Activated naive CD8-positive, alpha-beta T cell treated with anti-CD3 and anti-CD28 coated beads for 36 hours (primary cell): ENCODE measurements around the gene DHCR24. TPM values are rescaled to one million over a fixed set of nuclear protein-coding genes. Genes with fewer than 3 reads are reported as not detected.
A peak's percentile ranks its signal among the peaks of the same experiment; 100 is the strongest.
"Not testable (repeated sequence)": the region's sequence is repeated elsewhere in the genome, so short reads cannot be mapped to it uniquely, and the experiment has no call there.

Experiments used
- DNase-seq: peaks from one replicate; pipeline ENCODE4 v3.0.0; 2021
- H3K27ac Mint-ChIP-seq: one replicate; pipeline ENCODE4 v1.8.0; 2022; ENCODE audit warnings: mild to moderate bottlenecking, moderate library complexity, mixed read lengths
- H3K27me3 Mint-ChIP-seq: one replicate; pipeline ENCODE4 v1.8.0; 2022; ENCODE audit warnings: mild to moderate bottlenecking, mixed read lengths
- H3K36me3 Mint-ChIP-seq: one replicate; pipeline ENCODE4 v1.8.0; 2021; ENCODE audit warnings: mild to moderate bottlenecking, mixed read lengths
- H3K4me1 Mint-ChIP-seq: one replicate; pipeline ENCODE4 v1.8.0; 2021; ENCODE audit warnings: mixed read lengths
- H3K4me3 Mint-ChIP-seq: one replicate; pipeline ENCODE4 v1.8.0; 2022; ENCODE audit warnings: mild to moderate bottlenecking, moderate library complexity, mixed read lengths
- H3K9me3 Mint-ChIP-seq: one replicate; pipeline ENCODE4 v1.8.0; 2022; ENCODE audit warnings: mixed read lengths
- total RNA-seq, 2 experiments: library from RNA; stranded (reverse); gene quantifications; one replicate each; pipeline ENCODE4 v1.2.3, GENCODE V29; 2021

The DHCR24 gene
- total RNA-seq, 2 experiments from 2014 or later: 66.1 to 69.4 TPM

- no peaks in the 10 kb centered on the region for H3K9me3 Mint-ChIP-seq
- no peak overlapping the region for H3K27ac Mint-ChIP-seq
- DNase-seq: no peak
- H3K36me3 Mint-ChIP-seq: no peaks in the 10 kb centered on the region
- no peaks in the 10 kb centered on the region for H3K27me3 Mint-ChIP-seq
- H3K4me1 Mint-ChIP-seq: no peaks in the 10 kb centered on the region
- no peak overlapping the region for H3K4me3 Mint-ChIP-seq
These were observed 19.6 kb upstream of the DHCR24 start for GRCh38 chr1:54906586-54906985.

GRCh38 chr1:54904476-54905048, 17.6 kb upstream of the DHCR24 start:
- no peak overlapping the region for H3K4me3 Mint-ChIP-seq
- H3K27ac Mint-ChIP-seq: no peak overlapping the region
- H3K9me3 Mint-ChIP-seq: no peaks in the 10 kb centered on the region
- no peak for DNase-seq
- H3K4me1 Mint-ChIP-seq: no peaks in the 10 kb centered on the region
- H3K27me3 Mint-ChIP-seq: no peaks in the 10 kb centered on the region
- no peaks in the 10 kb centered on the region for H3K36me3 Mint-ChIP-seq

- Mint-ChIP-seq H3K27ac (no peak overlapping the region), H3K4me1 (no peaks in the 10 kb centered on the region), H3K27me3 (peaks cover 6% of the 10 kb centered on the region), H3K4me3 (no peak overlapping the region), H3K9me3 (no peaks in the 10 kb centered on the region), H3K36me3 (no peaks in the 10 kb centered on the region)
- no peak for DNase-seq
These were observed 7.3 kb upstream of the DHCR24 start for GRCh38 chr1:54894271-54894670.

GRCh38 chr1:54892586-54892985, 5.6 kb upstream of the DHCR24 start:
- H3K27ac Mint-ChIP-seq: no peak overlapping the region
- H3K27me3 Mint-ChIP-seq: peaks cover 18% of the 10 kb centered on the region
- no peak for DNase-seq
- H3K4me1 Mint-ChIP-seq: peaks cover under 1% of the 10 kb centered on the region
- H3K4me3 Mint-ChIP-seq: no peak overlapping the region
- H3K36me3 Mint-ChIP-seq: peaks cover 5% of the 10 kb centered on the region
- H3K9me3 Mint-ChIP-seq: no peaks in the 10 kb centered on the region

- Mint-ChIP-seq H3K36me3 (peaks cover 12% of the 10 kb centered on the region), H3K4me1 (peaks cover 17% of the 10 kb centered on the region), H3K9me3 (no peaks in the 10 kb centered on the region), H3K27ac (no peak overlapping the region), H3K4me3 (no peak overlapping the region), H3K27me3 (peaks cover 34% of the 10 kb centered on the region)
- no peak for DNase-seq
These were observed 2.2 kb upstream of the DHCR24 start for GRCh38 chr1:54889132-54889725.

- Mint-ChIP-seq H3K9me3 (no peaks in the 10 kb centered on the region), H3K4me1 (peaks cover 17% of the 10 kb centered on the region), H3K27ac (no peak overlapping the region), H3K27me3 (peaks cover 34% of the 10 kb centered on the region), H3K4me3 (peak overlapping the region; percentile 92), H3K36me3 (peaks cover 18% of the 10 kb centered on the region)
- DNase-seq: no peak
These were observed 1.2 kb upstream of the DHCR24 start for GRCh38 chr1:54888080-54888733.

- peaks cover 17% of the 10 kb centered on the region for H3K4me1 Mint-ChIP-seq
- H3K36me3 Mint-ChIP-seq: peaks cover 21% of the 10 kb centered on the region
- H3K27ac Mint-ChIP-seq: no peak overlapping the region
- peak overlapping the region; percentile 92 for H3K4me3 Mint-ChIP-seq
- no peak for DNase-seq
- peaks cover 34% of the 10 kb centered on the region for H3K27me3 Mint-ChIP-seq
- H3K9me3 Mint-ChIP-seq: no peaks in the 10 kb centered on the region
These were observed 673 bp upstream of the DHCR24 start for GRCh38 chr1:54887665-54888071.

GRCh38 chr1:54885807-54886723, 930 bp downstream of the DHCR24 start:
- Mint-ChIP-seq H3K4me1 (peaks cover 20% of the 10 kb centered on the region), H3K9me3 (no peaks in the 10 kb centered on the region), H3K27ac (peak overlapping the region; percentile 55), H3K27me3 (peaks cover 34% of the 10 kb centered on the region), H3K36me3 (peaks cover 35% of the 10 kb centered on the region), H3K4me3 (peak overlapping the region; percentile 92)
- no peak for DNase-seq

- Mint-ChIP-seq H3K4me3 (peak overlapping the region; percentile 92), H3K36me3 (peaks cover 37% of the 10 kb centered on the region), H3K9me3 (no peaks in the 10 kb centered on the region), H3K27ac (no peak overlapping the region), H3K27me3 (peaks cover 34% of the 10 kb centered on the region), H3K4me1 (peaks cover 20% of the 10 kb centered on the region)
- DNase-seq: no peak
These were observed 1.7 kb downstream of the DHCR24 start for GRCh38 chr1:54885237-54885679.

- Mint-ChIP-seq H3K27ac (no peak overlapping the region), H3K4me1 (peaks cover 20% of the 10 kb centered on the region), H3K27me3 (peaks cover 32% of the 10 kb centered on the region), H3K4me3 (peak overlapping the region; percentile 92), H3K9me3 (no peaks in the 10 kb centered on the region), H3K36me3 (peaks cover 41% of the 10 kb centered on the region)
- DNase-seq: no peak
These were observed 2.2 kb downstream of the DHCR24 start for GRCh38 chr1:54884768-54885167.

- Mint-ChIP-seq H3K27me3 (peaks cover 28% of the 10 kb centered on the region), H3K4me1 (peaks cover 20% of the 10 kb centered on the region), H3K4me3 (no peak overlapping the region), H3K9me3 (no peaks in the 10 kb centered on the region), H3K36me3 (peaks cover 45% of the 10 kb centered on the region), H3K27ac (no peak overlapping the region)
- DNase-seq: no peak
These were observed 2.8 kb downstream of the DHCR24 start for GRCh38 chr1:54884135-54884586.

- Mint-ChIP-seq H3K27ac (no peak overlapping the region), H3K27me3 (peaks cover 24% of the 10 kb centered on the region), H3K4me3 (no peak overlapping the region), H3K9me3 (no peaks in the 10 kb centered on the region), H3K4me1 (peaks cover 20% of the 10 kb centered on the region), H3K36me3 (peaks cover 50% of the 10 kb centered on the region)
- DNase-seq: no peak
These were observed 3.5 kb downstream of the DHCR24 start for GRCh38 chr1:54883349-54884102.

- Mint-ChIP-seq H3K9me3 (no peaks in the 10 kb centered on the region), H3K27me3 (peaks cover 15% of the 10 kb centered on the region), H3K4me3 (no peak overlapping the region), H3K4me1 (peaks cover 18% of the 10 kb centered on the region), H3K27ac (no peak overlapping the region), H3K36me3 (peaks cover 49% of the 10 kb centered on the region)
- DNase-seq: no peak
These were observed 4.5 kb downstream of the DHCR24 start for GRCh38 chr1:54882519-54882918.

- H3K4me3 Mint-ChIP-seq, H3K27ac Mint-ChIP-seq, H3K9me3 Mint-ChIP-seq, H3K27me3 Mint-ChIP-seq, DNase-seq: not testable (repeated sequence)
- Mint-ChIP-seq H3K36me3 (peaks cover 53% of the 10 kb centered on the region), H3K4me1 (peaks cover 17% of the 10 kb centered on the region)
These were observed 5.4 kb downstream of the DHCR24 start for GRCh38 chr1:54881604-54882003.
